Measurements from ENCODE around the gene CXCR4.

DNA sequence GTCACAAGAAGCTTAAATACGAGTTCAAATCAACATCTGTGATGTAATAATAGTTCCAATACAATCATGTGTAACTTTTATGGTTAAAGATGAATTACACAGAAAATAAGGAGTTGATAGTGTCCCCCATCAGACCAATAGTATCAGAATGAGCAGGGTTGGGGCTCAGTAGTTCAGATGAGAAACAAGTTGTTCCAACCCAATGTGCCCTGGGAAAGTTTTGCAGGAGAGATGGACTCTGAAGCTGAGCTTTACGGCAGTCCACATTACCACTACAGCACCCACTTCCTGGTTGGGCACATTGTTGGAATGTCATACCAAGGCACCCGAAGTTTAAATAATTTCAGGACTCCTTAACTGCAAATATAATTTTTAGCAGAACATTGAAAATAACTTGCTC lies 12.1 kb upstream of the CXCR4 start:
- TF ChIP-seq EZH2 (IDR thresholded peaks at IDR 0.05; ENCODE audit: insufficient read depth, poor library complexity, severe bottlenecking): no peak
- no peak for TF ChIP-seq EZH2phosphoT487 (IDR thresholded peaks at IDR 0.05; ENCODE audit: insufficient read depth, low read depth)
